OCI-LY1 (cell line): ENCODE measurements around the gene ASIP.
"Not testable (repeated sequence)": the region's sequence is repeated elsewhere in the genome, so short reads cannot be mapped to it uniquely, and the experiment has no call there.

Experiments
- H2AFZ ChIP-seq: fragments of 200-600 bp; sonication (generic), shearing (Covaris generic); 2 replicates; pipeline ENCODE4 v1.6.0; 2014; ENCODE audit warnings: antibody characterized with exemption, mild to moderate bottlenecking, low read length
- H3F3A ChIP-seq: fragments of 200-600 bp; sonication (generic), shearing (Covaris generic); 2 replicates; pipeline ENCODE4 v1.6.0; 2014; ENCODE audit warnings: mild to moderate bottlenecking, antibody characterized with exemption, low read length, moderate library complexity; ENCODE audit not compliant: insufficient read depth
- H3K27ac ChIP-seq: fragments of 200-600 bp; sonication (generic); 2 replicates; pipeline ENCODE4 v1.5.1; 2014; ENCODE audit warnings: low read length, mixed run types, mild to moderate bottlenecking, low read depth; ENCODE audit not compliant: poor library complexity, severe bottlenecking
- H3K27me3 ChIP-seq: fragments of 200-600 bp; sonication (generic); 2 replicates; pipeline ENCODE4 v1.6.0; 2014; ENCODE audit warnings: antibody characterized with exemption, mild to moderate bottlenecking, low read length, moderate library complexity; ENCODE audit not compliant: insufficient read depth
- H3K36me3 ChIP-seq: fragments of 200-600 bp; sonication (generic); 2 replicates; pipeline ENCODE4 v1.6.1; 2014; ENCODE audit warnings: mild to moderate bottlenecking, antibody characterized with exemption, low read length, moderate library complexity, mixed read lengths; ENCODE audit not compliant: insufficient read depth
- H3K4me1 ChIP-seq: fragments of 200-600 bp; sonication (generic); 2 replicates; pipeline ENCODE4 v1.5.1; 2014; ENCODE audit warnings: mild to moderate bottlenecking, low read length, moderate library complexity; ENCODE audit not compliant: insufficient read depth, severe bottlenecking
- H3K4me2 ChIP-seq: fragments of 200-600 bp; sonication (generic), shearing (Covaris generic); 2 replicates; pipeline ENCODE4 v1.6.1; 2014; ENCODE audit warnings: low read length
- H3K4me3 ChIP-seq: fragments of 200-600 bp; sonication (generic); 2 replicates; pipeline ENCODE4 v1.5.1; 2014; ENCODE audit warnings: low read length, low read depth, mild to moderate bottlenecking, mixed read lengths; ENCODE audit not compliant: poor library complexity, severe bottlenecking
- H3K79me2 ChIP-seq: fragments of 200-600 bp; shearing (Covaris generic); 2 replicates; pipeline ENCODE4 v1.6.1; 2016; ENCODE audit warnings: mixed run types, low read length, mixed read lengths; ENCODE audit not compliant: insufficient read depth
- H3K9ac ChIP-seq: fragments of 200-600 bp; sonication (generic), shearing (Covaris generic); 2 replicates; pipeline ENCODE4 v1.6.1; 2014; ENCODE audit warnings: mild to moderate bottlenecking, low read length, mixed read lengths
- H3K9me2 ChIP-seq: fragments of 200-600 bp; sonication (generic), shearing (Covaris generic); 2 replicates; pipeline ENCODE4 v1.6.1; 2014; ENCODE audit warnings: low read depth, mild to moderate bottlenecking, low read length, mixed read lengths
- H3K9me3 ChIP-seq: fragments of 200-600 bp; shearing (Covaris generic); 2 replicates; pipeline ENCODE4 v1.6.1; 2014; ENCODE audit warnings: low read length, mixed read lengths
- H4K20me1 ChIP-seq: fragments of 200-600 bp; sonication (generic), shearing (Covaris generic); 2 replicates; pipeline ENCODE4 v1.6.0; 2016; ENCODE audit warnings: mild to moderate bottlenecking, low read length; ENCODE audit not compliant: insufficient read depth
- EZH2 ChIP-seq: fragments of 200-600 bp; sonication (generic), shearing (Covaris generic); IDR thresholded peaks from 2 replicates; pipeline ENCODE4 v1.8.0; 2017; ENCODE audit warnings: borderline replicate concordance, mixed run types, mild to moderate bottlenecking, antibody characterized with exemption, low read length, moderate library complexity, mixed read lengths
- TF ChIP-seq, protein P1 (sequence below): fragments of 200-600 bp; sonication (generic), shearing (Covaris generic); IDR thresholded peaks from 2 replicates; pipeline ENCODE4 v1.5.1; 2017; ENCODE audit warnings: mild to moderate bottlenecking, antibody characterized with exemption, low read length, moderate library complexity, mixed read lengths

The ASIP gene

DNA sequence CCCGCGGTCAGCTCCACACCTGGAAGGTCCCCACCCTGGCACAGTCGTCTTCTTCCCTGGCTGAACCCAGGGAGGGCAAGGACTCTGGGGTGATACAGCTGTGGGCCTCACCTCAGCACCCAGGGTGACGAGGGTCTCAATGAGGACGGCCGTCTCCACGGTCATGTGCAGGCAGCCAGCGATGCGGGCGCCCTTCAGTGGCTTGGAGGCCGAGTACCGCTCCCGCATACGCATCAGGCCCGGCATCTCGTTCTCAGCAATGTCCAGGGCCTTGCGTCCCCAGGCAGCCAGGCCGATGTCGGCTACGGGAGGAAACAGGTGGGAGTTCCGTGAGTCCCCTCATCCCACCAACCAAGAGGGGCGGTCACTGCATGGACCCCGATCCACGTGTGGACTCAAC, 54.1 kb downstream of the ASIP start:
- TF ChIP-seq, protein P1, sequence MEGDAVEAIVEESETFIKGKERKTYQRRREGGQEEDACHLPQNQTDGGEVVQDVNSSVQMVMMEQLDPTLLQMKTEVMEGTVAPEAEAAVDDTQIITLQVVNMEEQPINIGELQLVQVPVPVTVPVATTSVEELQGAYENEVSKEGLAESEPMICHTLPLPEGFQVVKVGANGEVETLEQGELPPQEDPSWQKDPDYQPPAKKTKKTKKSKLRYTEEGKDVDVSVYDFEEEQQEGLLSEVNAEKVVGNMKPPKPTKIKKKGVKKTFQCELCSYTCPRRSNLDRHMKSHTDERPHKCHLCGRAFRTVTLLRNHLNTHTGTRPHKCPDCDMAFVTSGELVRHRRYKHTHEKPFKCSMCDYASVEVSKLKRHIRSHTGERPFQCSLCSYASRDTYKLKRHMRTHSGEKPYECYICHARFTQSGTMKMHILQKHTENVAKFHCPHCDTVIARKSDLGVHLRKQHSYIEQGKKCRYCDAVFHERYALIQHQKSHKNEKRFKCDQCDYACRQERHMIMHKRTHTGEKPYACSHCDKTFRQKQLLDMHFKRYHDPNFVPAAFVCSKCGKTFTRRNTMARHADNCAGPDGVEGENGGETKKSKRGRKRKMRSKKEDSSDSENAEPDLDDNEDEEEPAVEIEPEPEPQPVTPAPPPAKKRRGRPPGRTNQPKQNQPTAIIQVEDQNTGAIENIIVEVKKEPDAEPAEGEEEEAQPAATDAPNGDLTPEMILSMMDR: no peak
- TF ChIP-seq EZH2: no peak
- Histone ChIP-seq H3K4me1 (peaks cover 13% of the 10 kb centered on the region), H3K4me2 (no peak overlapping the region), H3K4me3 (no peak overlapping the region), H3K79me2 (peaks cover 31% of the 10 kb centered on the region), H3K27ac (no peak overlapping the region), H2AFZ (no peak overlapping the region), H3K36me3 (peaks cover 67% of the 10 kb centered on the region), H3K9me2 (no peaks in the 10 kb centered on the region), H3K27me3 (no peaks in the 10 kb centered on the region), H3K9ac (no peak overlapping the region), H3K9me3 (no peaks in the 10 kb centered on the region), H4K20me1 (no peaks in the 10 kb centered on the region), H3F3A (no peaks in the 10 kb centered on the region)

DNA sequence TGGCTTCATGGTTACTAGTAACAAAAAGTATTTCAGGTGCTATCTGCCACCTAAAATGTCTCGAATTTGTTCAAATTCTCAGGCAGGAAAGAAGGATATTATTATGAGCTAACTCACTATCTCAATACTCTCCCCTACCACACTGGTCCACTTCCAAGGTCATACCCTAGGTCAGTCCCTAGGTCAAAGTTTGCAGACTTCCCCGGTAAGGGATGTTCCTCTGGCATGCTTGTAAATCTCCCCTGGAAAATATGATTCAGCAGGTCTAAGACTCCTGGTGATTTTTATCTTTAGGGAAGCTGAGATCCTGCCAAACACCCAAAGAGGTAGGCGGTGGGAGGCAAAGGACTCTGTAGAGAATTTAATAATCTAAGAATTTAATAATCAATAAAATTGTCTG, 55.2 kb downstream of the ASIP start:
- Histone ChIP-seq H3K9me3 (no peaks in the 10 kb centered on the region), H3K27me3 (no peaks in the 10 kb centered on the region), H3F3A (no peaks in the 10 kb centered on the region), H3K9me2 (no peaks in the 10 kb centered on the region), H3K9ac (no peak overlapping the region), H4K20me1 (no peaks in the 10 kb centered on the region), H3K27ac (no peak overlapping the region), H3K79me2 (peaks cover 43% of the 10 kb centered on the region), H2AFZ (no peak overlapping the region), H3K4me2 (no peak overlapping the region), H3K4me3 (no peak overlapping the region), H3K36me3 (peaks cover 60% of the 10 kb centered on the region), H3K4me1 (peaks cover 25% of the 10 kb centered on the region)
- no peak for TF ChIP-seq EZH2
- TF ChIP-seq, protein P1: no peak

DNA sequence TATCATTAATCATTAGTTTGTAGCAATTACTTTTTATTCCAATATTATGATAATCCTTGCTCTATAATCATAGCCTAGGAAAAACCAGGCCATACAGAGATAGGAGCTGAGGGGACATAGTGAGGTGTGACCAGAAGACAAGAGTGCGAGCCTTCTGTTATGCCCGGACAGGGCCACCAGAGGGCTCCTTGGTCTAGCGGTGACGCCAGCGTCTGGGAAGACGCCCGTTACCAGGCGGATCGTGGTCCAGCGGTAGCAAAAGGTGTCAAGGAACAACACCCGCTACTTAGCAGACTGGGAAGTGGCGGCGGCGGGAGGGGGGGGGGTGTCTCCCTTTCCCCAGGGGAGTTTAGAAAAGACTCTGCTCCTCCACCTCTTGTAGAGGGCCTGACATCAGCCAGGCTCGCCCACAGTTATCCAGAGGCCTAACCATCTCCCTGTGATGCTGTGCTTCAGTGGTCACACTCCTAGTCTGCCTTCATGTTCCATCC, 57.1 kb downstream of the ASIP start:
- H3K4me1 ChIP-seq: peaks cover 33% of the 10 kb centered on the region
- peaks cover 54% of the 10 kb centered on the region for H3K79me2 ChIP-seq
- not testable (repeated sequence) for H3K9me2 ChIP-seq, H4K20me1 ChIP-seq, H3K9me3 ChIP-seq, H3K9ac ChIP-seq, H3K27me3 ChIP-seq, H3K27ac ChIP-seq, H3K4me2 ChIP-seq, H3K4me3 ChIP-seq, H2AFZ ChIP-seq, H3F3A ChIP-seq
- peaks cover 41% of the 10 kb centered on the region for H3K36me3 ChIP-seq
- TF ChIP-seq, protein P1: peak; percentile 17; the same call in 1 of the 2 replicates
